GM23338 (cell line): ENCODE results near the gene ICAM3. TPM values are rescaled to one million over a fixed set of nuclear protein-coding genes. Genes with fewer than 3 reads are reported as not detected.

ENCODE experiments used
- ATAC-seq: fragments of 200-7000 bp; cut with Tn5 transposase; 3 replicates; pipeline ENCODE4 v1.9.1; 2020
- DNase-seq: peaks from one replicate; pipeline ENCODE4 v3.0.0-alpha.2; 2015; ENCODE audit warnings: low spot score
- H2AFZ ChIP-seq: fragments of 200-600 bp; sonication (generic); 2 replicates; pipeline ENCODE4 v1.8.0; 2016; ENCODE audit warnings: antibody characterized with exemption, mild to moderate bottlenecking, moderate library complexity
- H3F3A ChIP-seq: fragments of 200-600 bp; sonication (generic); replicated peaks from 2 replicates; pipeline ENCODE4 v1.8.0; 2017; ENCODE audit warnings: antibody characterized with exemption, mixed run types, low read depth
- H3K27ac ChIP-seq: fragments of 200-600 bp; sonication (generic); 2 replicates; pipeline ENCODE4 v1.6.1; 2016; ENCODE audit warnings: low read depth
- H3K27me3 ChIP-seq: fragments of 200-600 bp; sonication (generic); 2 replicates; pipeline ENCODE4 v1.8.0; 2016; ENCODE audit warnings: mild to moderate bottlenecking, mixed run types, moderate library complexity; ENCODE audit not compliant: insufficient read depth
- H3K36me3 ChIP-seq: fragments of 200-600 bp; sonication (generic); 2 replicates; pipeline ENCODE4 v1.8.0; 2016; ENCODE audit warnings: mild to moderate bottlenecking; ENCODE audit not compliant: insufficient read depth
- H3K4me1 ChIP-seq: fragments of 200-600 bp; sonication (generic); 2 replicates; pipeline ENCODE4 v1.8.0; 2016; ENCODE audit warnings: mild to moderate bottlenecking, moderate library complexity; ENCODE audit not compliant: insufficient read depth
- H3K4me2 ChIP-seq: fragments of 200-600 bp; sonication (generic); 2 replicates; pipeline ENCODE4 v1.7.1; 2017; ENCODE audit warnings: mixed run types
- H3K4me3 ChIP-seq: fragments of 200-600 bp; sonication (generic); 2 replicates; pipeline ENCODE4 v1.6.1; 2016; ENCODE audit warnings: mixed run types
- H3K79me2 ChIP-seq: fragments of 200-600 bp; sonication (generic); replicated peaks from 2 replicates; pipeline ENCODE4 v1.8.0; 2017; ENCODE audit warnings: mild to moderate bottlenecking; ENCODE audit not compliant: insufficient read depth
- H3K9me2 ChIP-seq: fragments of 200-600 bp; sonication (generic); 2 replicates; pipeline ENCODE4 v1.8.0; 2017; ENCODE audit not compliant: insufficient read depth
- H4K20me1 ChIP-seq: fragments of 200-600 bp; sonication (generic); replicated peaks from 2 replicates; pipeline ENCODE4 v1.8.0; 2017; ENCODE audit warnings: mild to moderate bottlenecking; ENCODE audit not compliant: insufficient read depth
- H3K27ac Mint-ChIP-seq: 2 replicates; pipeline ENCODE4 v1.8.0; 2020; ENCODE audit warnings: inconsistent platforms, mild to moderate bottlenecking, moderate library complexity, mixed read lengths
- H3K27me3 Mint-ChIP-seq: 3 replicates; pipeline ENCODE4 v1.8.0; 2022; ENCODE audit warnings: low read depth, mild to moderate bottlenecking, moderate library complexity, mixed read lengths, inconsistent platforms; ENCODE audit not compliant: insufficient read depth, poor library complexity
- H3K36me3 Mint-ChIP-seq: 3 replicates; pipeline ENCODE4 v1.8.0; 2021; ENCODE audit warnings: low read depth, mild to moderate bottlenecking, inconsistent platforms, moderate library complexity, mixed read lengths
- H3K4me1 Mint-ChIP-seq: 3 replicates; pipeline ENCODE4 v1.8.0; 2020; ENCODE audit warnings: mild to moderate bottlenecking, inconsistent platforms, mixed read lengths
- H3K4me3 Mint-ChIP-seq: 3 replicates; pipeline ENCODE4 v1.8.0; 2021; ENCODE audit warnings: moderate library complexity, mild to moderate bottlenecking, inconsistent platforms, mixed read lengths
- H3K9me3 Mint-ChIP-seq: 3 replicates; pipeline ENCODE4 v1.8.0; 2020; ENCODE audit warnings: moderate library complexity, mild to moderate bottlenecking, inconsistent platforms, mixed read lengths
- CTCF ChIP-seq, 2 experiments: fragments of 200-600 bp in 1 of 2; sonication (generic) in 1 of 2; conservative IDR thresholded peaks; 2 replicates each; pipeline versions ENCODE4 v1.5.1 to v1.6.1; 2016 to 2017; ENCODE audit warnings: antibody characterized with exemption in 2 of 2, low read depth in 2 of 2, mild to moderate bottlenecking in 2 of 2, moderate library complexity in 1 of 2
- ETS1 ChIP-seq: IDR thresholded peaks from 2 replicates; pipeline ENCODE4 v1.6.1; 2016; ENCODE audit warnings: antibody characterized with exemption
- JUNB ChIP-seq: IDR thresholded peaks from one replicate; pipeline ENCODE4 v1.6.1; 2016; ENCODE audit warnings: antibody characterized with exemption; ENCODE audit not compliant: unreplicated experiment
- NANOG ChIP-seq: IDR thresholded peaks from 2 replicates; pipeline ENCODE4 v1.6.1; 2016; ENCODE audit warnings: antibody characterized with exemption, borderline replicate concordance
- POLR2AphosphoS5 ChIP-seq: IDR thresholded peaks from 2 replicates; pipeline ENCODE4 v1.6.1; 2016; ENCODE audit warnings: antibody characterized with exemption, low read depth
- REST ChIP-seq: IDR thresholded peaks from one replicate; pipeline ENCODE4 v1.6.1; 2018; ENCODE audit warnings: antibody characterized with exemption; ENCODE audit not compliant: unreplicated experiment
- STAT1 ChIP-seq: IDR thresholded peaks from one replicate; pipeline ENCODE4 v1.6.1; 2016; ENCODE audit warnings: antibody characterized with exemption; ENCODE audit not compliant: unreplicated experiment
- ZNF114 ChIP-seq: fragments of 250-450 bp; sonication (Bioruptor Pico); IDR thresholded peaks from 2 replicates; pipeline ENCODE4 v1.5.0; 2020; ENCODE audit warnings: mild to moderate bottlenecking, moderate library complexity
- ZNF331 ChIP-seq: fragments of 250-450 bp; sonication (Bioruptor Pico); IDR thresholded peaks from 2 replicates; pipeline ENCODE4 v1.5.0; 2020; ENCODE audit warnings: low read depth, mild to moderate bottlenecking, moderate library complexity
- polyA plus RNA-seq: library from polyadenylated mRNA; unstranded; fragments of >200 nt; fragmentation: Nextera tagmentation; extraction: Ambion mirVana; gene quantifications from 2 replicates; pipeline ENCODE4 v1.2.1, GENCODE V29; 2016
- total RNA-seq: library from RNA; depleted of rRNA; stranded (reverse); fragments of >200 nt; shearing (Covaris generic); gene quantifications from 2 replicates; pipeline ENCODE4 v1.2.3, GENCODE V29; 2014

The ICAM3 gene
- total and polyA plus RNA-seq, 2 experiments from 2014 or later = 9.6 to 14.7 TPM

- H3K79me2 ChIP-seq = peaks cover 32% of the 10 kb centered on the region
- DNase-seq = peak; percentile 95
- H3K9me2 ChIP-seq = no peaks in the 10 kb centered on the region
- H3K4me1 ChIP-seq = peaks cover 26% of the 10 kb centered on the region; the same call in 1 of the 2 replicates
- H3K27ac ChIP-seq = no peak overlapping the region
- no peaks in the 10 kb centered on the region; the same call in 2 of the 3 replicates for H3K9me3 Mint-ChIP-seq
- TF ChIP-seq POLR2AphosphoS5 = peak; percentile 66
- TF ChIP-seq CTCF (conservative IDR thresholded peaks at IDR 0.05; ENCODE audit: low read depth in 2 of 2) = peak; percentile 13 to 21; a peak in 3 of 4 replicates
- no peak for TF ChIP-seq STAT1
- TF ChIP-seq JUNB = no peak
- peaks cover 6% of the 10 kb centered on the region for H3F3A ChIP-seq
- peaks cover 20% of the 10 kb centered on the region for H3K4me1 Mint-ChIP-seq
- peak overlapping the region; percentile 99 for H3K4me3 ChIP-seq
- ATAC-seq = peak; percentile 66
- H3K36me3 Mint-ChIP-seq = peaks cover 13% of the 10 kb centered on the region
- H3K36me3 ChIP-seq = no peaks in the 10 kb centered on the region
- H3K4me2 ChIP-seq = peak overlapping the region; percentile 93
- no peak overlapping the region for H3K27ac Mint-ChIP-seq
- peak overlapping the region; percentile 98 for H3K4me3 Mint-ChIP-seq
- H3K27me3 ChIP-seq = no peaks in the 10 kb centered on the region
- H2AFZ ChIP-seq = peak overlapping the region; percentile 83
- H4K20me1 ChIP-seq = peaks cover 10% of the 10 kb centered on the region
- peaks cover 19% of the 10 kb centered on the region for H3K27me3 Mint-ChIP-seq
These were observed 4.7 kb downstream of the ICAM3 start for GRCh38 chr19:10334588-10335351.

GRCh38 chr19:10333758-10334587, 5.5 kb downstream of the ICAM3 start:
- Mint-ChIP-seq H3K36me3 (peaks cover 20% of the 10 kb centered on the region), H3K9me3 (no peaks in the 10 kb centered on the region), H3K4me3 (peak overlapping the region; percentile 98), H3K27me3 (peaks cover 17% of the 10 kb centered on the region), H3K4me1 (peaks cover 14% of the 10 kb centered on the region), H3K27ac (peak overlapping the region; percentile 84)
- 0 out of 2 replicates have a peak, but pooled peaks cover 4% of the 10 kb centered on the region for H3K36me3 ChIP-seq
- ATAC-seq (peak; percentile 22), DNase-seq (no peak)
- peaks cover 18% of the 10 kb centered on the region; the same call in 1 of the 2 replicates for H3K4me1 ChIP-seq
- H3K79me2 ChIP-seq = peaks cover 33% of the 10 kb centered on the region
- no peaks in the 10 kb centered on the region for H3K27me3 ChIP-seq
- H2AFZ ChIP-seq = peak overlapping the region; percentile 83; the same call in 1 of the 2 replicates
- no peak overlapping the region for H3K27ac ChIP-seq
- H3F3A ChIP-seq = peaks cover 2% of the 10 kb centered on the region
- H4K20me1 ChIP-seq = peaks cover 10% of the 10 kb centered on the region
- TF ChIP-seq REST (no peak), ZNF114 (CRISPR knock-in tag) (no peak), CTCF (conservative IDR thresholded peaks at IDR 0.05; ENCODE audit: low read depth in 2 of 2) (no peak), ZNF331 (CRISPR knock-in tag) (no peak), NANOG (no peak), ETS1 (no peak)
- H3K4me2 ChIP-seq = peak overlapping the region; percentile 93
- no peaks in the 10 kb centered on the region for H3K9me2 ChIP-seq
- H3K4me3 ChIP-seq = peak overlapping the region; percentile 99
